ENCODE results near the gene NCOR2. TPM values are rescaled to one million over a fixed set of nuclear protein-coding genes. Genes with fewer than 3 reads are reported as not detected.

Gene NCOR2
- total RNA-seq, 4 donors from 2014 or later: 72.1 to 460 (median 119) TPM

DNA sequence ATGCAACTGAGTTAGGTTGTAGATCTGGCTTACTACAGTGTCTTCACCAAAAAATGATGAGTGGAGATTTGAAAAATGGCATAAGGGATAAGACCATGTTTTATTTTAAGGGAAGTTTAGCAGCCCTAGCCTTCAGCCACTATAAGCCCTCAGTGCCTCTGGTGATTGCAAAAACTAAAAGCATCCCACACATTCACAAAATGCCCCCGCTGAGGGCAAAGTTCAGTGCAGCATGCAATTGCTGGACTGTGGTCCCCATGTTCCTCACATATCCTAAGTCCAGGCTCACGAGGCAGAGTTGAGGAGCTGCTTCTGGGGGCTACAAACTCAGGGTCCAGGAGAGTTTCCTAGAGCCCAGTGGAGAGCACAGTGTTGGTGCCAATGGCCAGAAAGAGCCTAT, 29.6 kb upstream of the NCOR2 start:
- Histone ChIP-seq H3K4me1 (peaks cover 0 to 9% (median 2%) of the 10 kb centered on the region in 4 donors), H3K27ac (no peak overlapping the region), H3K9me3 (no peaks in the 10 kb centered on the region), H3K27me3 (no peaks in the 10 kb centered on the region), H3K36me3 (no peaks in the 10 kb centered on the region), H3K4me3 (no peak overlapping the region)
- TF ChIP-seq CTCF (IDR thresholded peaks at IDR 0.05) (no peak), POLR2AphosphoS5 (IDR thresholded peaks at IDR 0.05) (no peak), EP300 (IDR thresholded peaks at IDR 0.05; ENCODE audit: low read depth) (no peak), POLR2A (IDR thresholded peaks at IDR 0.05) (no peak)
- DNase-seq: no peak
- intact Hi-C loops (cut with DNase I; ENCODE audit: low total_unique reads) (no loop called here), in situ Hi-C loops (cut with MboI; ENCODE audit: low pct_ligation_motif_present in 1 of 4, low pct_unique_long_range_greater_than_20kb in 1 of 4, low sequenced_read_pairs in 3 of 4) (loop anchor here in 1 of 4 donors (25.0 kb wide), 1 partner anchor 165 kb away; no protein-coding TSS in a partner anchor)
- WGBS, 2 donors (ENCODE audit: low coverage in 1 of 2): 73% methylated on average over 2 of the region's 2 CpGs; no CpG with 5 or more reads in 1 of the 2 donors

DNA sequence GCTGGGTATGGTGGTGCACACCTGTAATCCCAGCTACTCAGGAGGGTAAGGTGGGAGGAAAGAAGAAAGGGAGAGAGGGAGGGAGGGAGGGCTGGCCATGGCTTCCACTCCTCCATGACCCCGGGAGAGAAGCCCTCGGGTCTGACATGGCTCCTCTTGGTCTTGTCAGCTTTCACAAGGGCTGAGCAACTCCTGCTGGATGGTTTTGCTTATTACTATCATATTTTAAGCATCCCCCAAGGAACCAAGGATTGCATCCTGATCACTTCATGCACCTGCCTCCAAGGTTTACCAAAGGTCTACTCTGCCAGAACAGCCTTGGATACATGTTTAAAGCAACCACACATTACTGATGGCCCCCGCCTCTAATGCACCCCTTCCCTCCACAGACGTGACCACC, 28.0 kb upstream of the NCOR2 start:
- intact Hi-C loops (cut with DNase I; ENCODE audit: low total_unique reads): no loop called here
- Histone ChIP-seq H3K9me3 (no peaks in the 10 kb centered on the region), H3K27ac (no peak overlapping the region), H3K4me3 (no peak overlapping the region), H3K36me3 (no peaks in the 10 kb centered on the region), H3K27me3 (no peaks in the 10 kb centered on the region), H3K4me1 (peaks cover 0 to 14% (median 4%) of the 10 kb centered on the region in 4 donors)
- in situ Hi-C loops (cut with MboI; ENCODE audit: low pct_ligation_motif_present in 1 of 4, low pct_unique_long_range_greater_than_20kb in 1 of 4, low sequenced_read_pairs in 3 of 4): loop anchor here in 1 of 4 donors (25.0 kb wide), 1 partner anchor 167 kb away; no protein-coding TSS in a partner anchor
- 80% methylated on average over 4 of the region's 4 CpGs; no CpG with 5 or more reads in 1 of the 2 donors for WGBS, 2 donors (ENCODE audit: low coverage in 1 of 2)
- DNase-seq: no peak
- TF ChIP-seq EP300 (IDR thresholded peaks at IDR 0.05; ENCODE audit: low read depth) (no peak), POLR2AphosphoS5 (IDR thresholded peaks at IDR 0.05) (no peak), POLR2A (IDR thresholded peaks at IDR 0.05) (no peak), CTCF (IDR thresholded peaks at IDR 0.05) (no peak)

DNA sequence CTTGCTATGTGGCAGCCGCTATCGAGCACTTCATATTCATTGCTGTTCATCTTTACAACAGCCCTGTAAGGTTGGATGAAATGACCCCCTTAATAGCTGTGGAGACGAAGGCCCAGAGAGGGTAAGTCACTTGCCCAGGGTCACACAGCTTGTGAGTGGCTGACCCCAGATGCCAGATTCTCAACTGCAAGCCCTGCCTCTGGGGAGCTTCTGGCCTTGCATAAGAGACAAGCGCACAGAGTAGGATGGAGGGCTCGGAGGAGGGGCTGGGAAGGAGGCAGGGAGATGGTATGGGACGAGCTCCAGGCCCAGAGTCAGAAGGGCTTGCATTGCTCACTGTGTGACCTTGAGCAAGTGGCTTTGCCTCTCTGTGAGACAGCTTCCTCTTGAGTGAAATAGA, 27.4 kb upstream of the NCOR2 start:
- H3K27ac ChIP-seq: no peak overlapping the region
- H3K36me3 ChIP-seq: no peaks in the 10 kb centered on the region
- 96% methylated on average over 6 of the region's 6 CpGs; no CpG with 5 or more reads in 1 of the 2 donors for WGBS, 2 donors (ENCODE audit: low coverage in 1 of 2)
- peaks cover 0 to 14% (median 4%) of the 10 kb centered on the region in 4 donors for H3K4me1 ChIP-seq
- intact Hi-C loops (cut with DNase I; ENCODE audit: low total_unique reads) (no loop called here), in situ Hi-C loops (cut with MboI; ENCODE audit: low pct_ligation_motif_present in 1 of 4, low pct_unique_long_range_greater_than_20kb in 1 of 4, low sequenced_read_pairs in 3 of 4) (loop anchor here in 1 of 4 donors (25.0 kb wide), 1 partner anchor 167 kb away; no protein-coding TSS in a partner anchor)
- H3K27me3 ChIP-seq: no peaks in the 10 kb centered on the region
- no peak for DNase-seq
- TF ChIP-seq POLR2AphosphoS5 (IDR thresholded peaks at IDR 0.05) (no peak), POLR2A (IDR thresholded peaks at IDR 0.05) (no peak), EP300 (IDR thresholded peaks at IDR 0.05; ENCODE audit: low read depth) (no peak), CTCF (IDR thresholded peaks at IDR 0.05) (no peak)
- H3K9me3 ChIP-seq: no peaks in the 10 kb centered on the region
- H3K4me3 ChIP-seq: no peak overlapping the region

- Histone ChIP-seq H3K36me3 (no peaks in the 10 kb centered on the region), H3K4me3 (no peak overlapping the region), H3K27me3 (no peaks in the 10 kb centered on the region), H3K27ac (no peak overlapping the region), H3K4me1 (peaks cover 0 to 14% (median 4%) of the 10 kb centered on the region in 4 donors), H3K9me3 (no peaks in the 10 kb centered on the region)
- WGBS, 2 donors (ENCODE audit: low coverage in 1 of 2): 95 to 100% methylated on average over 1 to 5 of the region's 5 CpGs
- in situ Hi-C loops (cut with MboI; ENCODE audit: low pct_ligation_motif_present in 1 of 4, low pct_unique_long_range_greater_than_20kb in 1 of 4, low sequenced_read_pairs in 3 of 4): loop anchor here in 1 of 4 donors (25.0 kb wide), 1 partner anchor 168 kb away; no protein-coding TSS in a partner anchor
- intact Hi-C loops (cut with DNase I; ENCODE audit: low total_unique reads): no loop called here
- DNase-seq: no peak
- TF ChIP-seq EP300 (IDR thresholded peaks at IDR 0.05; ENCODE audit: low read depth) (no peak), CTCF (IDR thresholded peaks at IDR 0.05) (no peak), POLR2AphosphoS5 (IDR thresholded peaks at IDR 0.05) (no peak), POLR2A (IDR thresholded peaks at IDR 0.05) (no peak)
These were observed 26.5 kb upstream of the NCOR2 start for GRCh38 chr12:124593851-124594401.

Data from transverse colon (tissue), 4 donors.